NCI-H187 (cell line): ENCODE data around the gene ADGRA3.

Experiments used
- DNase-seq, 2 experiments: peaks; one replicate each; lab custom pipeline; 2025; lab: John Stamatoyannopoulos, UW

The ADGRA3 gene

GRCh38 chr4:22508376-22508775 lies 7.5 kb downstream of the ADGRA3 start:
- DNase-seq = no peak

GRCh38 chr4:22504922-22505321 lies 10.9 kb downstream of the ADGRA3 start:
- DNase-seq = no peak

- no peak for DNase-seq
Observed at GRCh38 chr4:22504447-22504846, 11.4 kb downstream of the ADGRA3 start.

GRCh38 chr4:22502895-22503814 lies 12.7 kb downstream of the ADGRA3 start:
- no peak for DNase-seq

GRCh38 chr4:22501715-22502095 lies 14.2 kb downstream of the ADGRA3 start:
- DNase-seq = no peak

- DNase-seq = no peak
Observed at GRCh38 chr4:22500831-22501714, 14.8 kb downstream of the ADGRA3 start.

GRCh38 chr4:22500128-22500611 lies 15.7 kb downstream of the ADGRA3 start:
- peak; percentile 22 to 54 for DNase-seq

GRCh38 chr4:22498866-22499265 lies 17.0 kb downstream of the ADGRA3 start:
- DNase-seq = no peak

GRCh38 chr4:22496165-22496813 lies 19.6 kb downstream of the ADGRA3 start:
- DNase-seq = no peak

GRCh38 chr4:22493523-22493922 lies 22.3 kb downstream of the ADGRA3 start:
- DNase-seq = no peak

- DNase-seq = no peak
Observed at GRCh38 chr4:22492987-22493386, 22.9 kb downstream of the ADGRA3 start.

GRCh38 chr4:22491939-22492338 lies 23.9 kb downstream of the ADGRA3 start:
- no peak for DNase-seq

- no peak for DNase-seq
Observed at GRCh38 chr4:22490718-22491315, 25.0 kb downstream of the ADGRA3 start.

- no peak for DNase-seq
Observed at GRCh38 chr4:22488106-22488505, 27.8 kb downstream of the ADGRA3 start.

- peak; percentile 10 to 12 for DNase-seq
Observed at GRCh38 chr4:22487328-22487727, 28.5 kb downstream of the ADGRA3 start.

GRCh38 chr4:22486276-22486675 lies 29.6 kb downstream of the ADGRA3 start:
- no peak for DNase-seq

GRCh38 chr4:22485737-22486136 lies 30.1 kb downstream of the ADGRA3 start:
- DNase-seq = no peak

GRCh38 chr4:22483551-22483981 lies 32.3 kb downstream of the ADGRA3 start:
- no peak for DNase-seq

GRCh38 chr4:22482250-22483127 lies 33.4 kb downstream of the ADGRA3 start:
- DNase-seq = no peak

GRCh38 chr4:22480675-22481327 lies 35.1 kb downstream of the ADGRA3 start:
- no peak for DNase-seq
